Non-pigmented ciliary epithelial cell (primary cell): ENCODE data around the gene MAP4K3.
"Not testable (repeated sequence)": the region's sequence is repeated elsewhere in the genome, so short reads cannot be mapped to it uniquely, and the experiment has no call there.

Experiments
- DNase-seq: peaks from one replicate; pipeline ENCODE4 v3.0.0-alpha.2; 2010; ENCODE audit warnings: low read depth

Gene MAP4K3

DNA sequence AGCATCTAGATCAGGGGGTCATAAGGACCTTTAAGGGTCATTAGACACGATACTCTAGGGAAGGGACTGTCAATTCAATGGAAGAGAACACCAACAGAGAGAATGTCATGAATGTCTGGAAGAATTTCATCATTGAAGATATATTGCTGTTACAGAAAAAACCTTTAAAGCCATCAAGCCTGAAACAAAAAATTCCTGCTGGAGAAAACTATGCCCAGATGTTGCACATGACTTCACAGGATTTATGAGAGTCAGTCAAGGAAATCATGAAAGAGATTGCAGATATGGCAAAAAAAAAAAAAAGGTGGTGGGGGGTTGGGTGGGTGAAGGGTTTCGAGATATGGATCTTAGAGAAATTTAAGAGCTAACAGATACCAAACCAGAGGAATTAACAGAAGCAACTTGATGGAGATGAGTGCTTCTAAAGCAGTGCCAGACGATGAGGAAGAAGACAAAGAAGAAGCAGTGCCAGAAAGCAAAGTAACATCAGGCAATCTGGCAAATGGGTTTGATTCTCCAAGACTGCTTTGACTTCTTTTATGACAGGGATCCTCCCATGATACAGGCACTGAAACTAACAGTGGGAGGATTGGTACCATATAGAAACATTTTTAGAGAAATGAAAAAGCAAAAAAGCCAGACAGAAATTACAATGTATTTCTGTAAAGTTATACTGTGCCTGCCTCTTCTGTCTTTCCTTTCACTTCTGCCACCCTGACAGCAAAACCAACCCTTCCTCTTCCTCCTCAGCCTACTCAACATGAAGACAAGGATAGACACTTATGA lies 28.5 kb downstream of the MAP4K3 start:
- DNase-seq = no peak

DNA sequence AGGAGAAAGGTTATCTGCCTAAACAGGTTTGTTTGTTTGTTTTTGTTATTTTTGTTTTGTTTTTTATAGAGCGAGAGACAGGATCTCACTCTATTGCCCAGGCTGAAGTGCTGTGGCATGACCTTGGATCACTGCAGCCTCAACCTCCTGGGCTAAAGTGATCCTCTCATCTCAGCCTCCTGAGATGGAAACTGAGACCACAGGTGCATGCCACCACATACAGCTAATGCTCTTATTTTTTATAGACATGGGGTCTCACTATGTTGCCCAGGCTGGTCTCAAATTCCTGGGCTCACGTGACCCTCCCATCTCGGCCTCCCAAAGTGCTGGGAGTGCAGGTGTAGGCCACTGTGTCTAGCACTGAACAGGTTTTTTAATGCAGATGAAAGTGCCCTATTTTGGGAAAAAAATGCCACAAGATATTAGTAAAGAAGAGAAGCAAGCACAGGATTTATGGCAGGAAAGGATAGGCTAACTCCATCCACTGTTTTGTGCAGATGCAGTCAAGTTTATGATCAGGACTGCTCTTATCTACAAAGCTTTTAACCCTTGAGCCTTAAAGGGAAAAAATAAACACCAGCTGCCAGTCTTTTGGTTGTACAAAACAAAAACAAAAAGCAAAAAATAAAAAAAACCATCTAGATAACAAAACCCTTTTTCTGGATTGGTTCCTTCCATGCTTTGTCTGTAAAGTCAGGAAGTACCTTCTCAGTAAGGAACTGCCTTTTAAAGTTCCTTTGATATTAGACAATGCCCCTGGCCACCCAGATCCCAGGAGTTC lies 29.4 kb downstream of the MAP4K3 start:
- DNase-seq = no peak

DNA sequence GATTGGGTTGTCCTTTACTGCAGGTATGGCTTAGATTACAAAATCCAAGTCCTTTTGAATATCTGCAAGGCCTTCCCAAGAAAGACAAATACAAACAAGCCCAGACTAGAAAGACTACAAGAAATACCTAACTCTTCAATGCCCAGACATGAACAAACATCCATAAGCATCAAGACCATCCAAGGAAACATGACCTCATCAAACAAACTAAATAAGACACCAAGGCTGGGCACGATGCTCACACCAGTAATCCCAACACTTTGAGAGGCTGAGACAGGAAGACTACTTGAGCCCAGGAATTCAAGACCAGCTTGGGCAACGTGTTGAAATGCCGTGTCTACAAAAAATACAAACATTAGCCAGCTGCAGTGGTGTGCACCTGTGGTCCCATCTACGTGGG lies 31.7 kb downstream of the MAP4K3 start:
- DNase-seq = no peak

- no peak for DNase-seq
These were observed 33.8 kb downstream of the MAP4K3 start for GRCh38 chr2:39403311-39403710.

DNA sequence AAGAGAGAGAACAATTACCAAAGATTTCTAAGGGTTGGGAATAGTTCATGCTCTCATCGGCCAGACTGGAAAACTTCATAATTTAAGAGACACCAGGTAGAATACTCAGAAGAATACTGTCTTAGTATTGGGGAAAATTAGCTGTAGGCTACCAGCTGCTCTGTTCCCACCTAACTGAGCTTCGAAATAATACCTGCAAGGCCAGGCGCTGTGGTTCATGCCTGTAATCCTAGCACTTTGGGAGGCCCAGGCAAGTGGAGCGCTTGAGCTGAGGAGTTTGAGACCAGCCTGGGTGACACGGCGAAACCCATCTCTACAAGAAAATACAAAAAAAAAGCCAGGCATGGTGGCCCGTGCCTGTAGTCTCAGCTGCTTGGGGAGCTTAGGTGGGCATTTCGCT lies 35.8 kb downstream of the MAP4K3 start:
- DNase-seq = no peak

DNA sequence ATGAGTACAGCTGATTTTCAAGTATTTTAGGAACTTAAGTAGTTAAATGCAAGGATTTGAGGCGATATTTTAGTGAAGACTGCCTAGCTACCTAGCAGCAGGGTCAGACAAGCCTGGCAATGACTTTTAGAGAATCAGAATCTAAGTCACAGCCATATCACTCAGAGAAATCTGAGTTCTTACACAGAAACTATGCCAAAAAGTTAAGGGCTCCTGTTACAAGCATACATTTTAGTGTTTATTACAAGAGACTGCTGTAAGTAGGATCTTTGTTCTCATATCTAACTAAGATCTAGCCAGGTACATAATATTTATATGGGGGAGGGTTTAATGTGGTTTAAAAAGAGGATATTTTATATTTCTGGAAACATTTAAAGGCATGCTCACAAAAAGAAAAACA lies 37.5 kb downstream of the MAP4K3 start:
- DNase-seq = no peak

- DNase-seq = no peak
These were observed 41.8 kb downstream of the MAP4K3 start for GRCh38 chr2:39395313-39395712.

DNA sequence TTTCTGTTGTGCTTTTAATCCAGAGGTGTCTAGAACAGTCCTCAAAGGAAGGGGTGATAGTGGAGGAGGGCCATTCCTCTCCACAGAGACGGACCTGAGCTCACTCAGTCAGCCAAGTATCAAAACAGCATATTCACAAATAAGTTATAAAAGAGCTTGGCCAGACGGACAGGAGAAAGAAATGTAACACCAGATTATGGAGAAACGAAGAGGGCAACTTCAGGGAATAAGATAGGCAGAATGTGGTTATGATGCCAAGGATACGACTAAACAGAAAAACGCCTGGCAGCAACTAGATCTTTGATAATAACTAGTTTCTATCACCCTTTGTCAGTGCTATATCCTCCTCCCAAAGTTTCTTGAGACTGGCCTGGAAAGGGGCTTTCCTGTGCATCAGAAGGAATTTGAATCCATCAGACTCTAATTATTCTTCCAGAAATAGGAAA lies 42.5 kb downstream of the MAP4K3 start:
- DNase-seq = no peak

- no peak for DNase-seq
These were observed 44.4 kb downstream of the MAP4K3 start for GRCh38 chr2:39392672-39393071.

DNA sequence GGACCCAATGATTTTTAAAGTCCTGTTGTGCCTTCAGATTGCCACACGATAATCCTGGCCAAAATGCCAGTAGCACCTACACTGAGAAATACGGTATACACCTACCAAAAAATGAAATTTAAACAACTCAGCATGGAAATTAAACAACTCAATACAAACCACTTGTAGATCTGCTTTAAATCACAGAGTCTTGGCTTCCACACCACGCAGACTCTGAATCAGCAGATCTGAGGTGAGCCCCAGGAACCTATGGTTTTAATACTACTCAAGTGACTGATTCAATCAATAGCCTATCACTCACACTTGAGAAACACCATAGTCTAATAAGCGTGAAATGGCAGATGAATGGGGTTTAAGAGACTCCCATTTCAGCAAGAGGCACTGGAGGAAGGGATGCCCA lies 46.9 kb downstream of the MAP4K3 start:
- no peak for DNase-seq

DNA sequence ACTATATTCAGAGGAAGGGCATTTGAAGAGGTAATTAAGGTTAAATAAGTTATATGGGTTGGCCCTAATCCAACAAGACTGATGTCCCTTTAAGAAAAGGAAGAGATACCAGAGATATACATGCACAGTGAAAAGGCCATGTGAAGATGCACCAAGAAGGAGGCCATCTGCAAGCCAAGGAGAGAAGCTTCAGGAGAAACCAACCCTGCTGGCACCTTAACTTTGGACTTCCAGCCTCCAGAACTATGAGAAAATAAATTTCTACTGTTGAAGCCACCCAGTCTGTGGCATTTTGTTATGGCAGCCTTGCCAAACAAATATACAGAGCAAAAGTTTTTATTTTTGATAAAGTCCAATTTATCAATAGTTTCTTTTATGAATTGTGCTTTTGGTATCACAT lies 51.0 kb downstream of the MAP4K3 start:
- no peak for DNase-seq

DNA sequence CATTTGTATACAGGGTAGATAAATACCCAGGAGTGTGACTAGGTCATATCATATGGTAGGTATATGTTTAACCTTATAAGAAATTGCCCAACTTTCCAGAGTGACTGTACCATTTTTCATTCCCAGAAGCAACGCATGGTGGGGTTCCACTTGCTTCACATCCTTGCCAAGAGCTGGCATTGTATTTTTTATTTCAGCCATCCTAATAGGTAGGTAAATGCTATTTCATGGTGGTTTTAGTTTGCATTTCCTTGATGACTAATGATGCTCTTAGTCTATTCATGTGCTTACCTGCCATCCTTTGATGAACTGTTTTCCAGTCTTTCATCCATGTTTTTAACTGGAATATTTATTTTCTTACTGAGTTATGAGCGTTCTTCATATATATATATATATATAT lies 51.9 kb downstream of the MAP4K3 start:
- DNase-seq = no peak

- not testable (repeated sequence) for DNase-seq
These were observed 53.0 kb downstream of the MAP4K3 start for GRCh38 chr2:39384071-39384470.

GRCh38 chr2:39383146-39383545 lies 53.9 kb downstream of the MAP4K3 start:
- DNase-seq = no peak

DNA sequence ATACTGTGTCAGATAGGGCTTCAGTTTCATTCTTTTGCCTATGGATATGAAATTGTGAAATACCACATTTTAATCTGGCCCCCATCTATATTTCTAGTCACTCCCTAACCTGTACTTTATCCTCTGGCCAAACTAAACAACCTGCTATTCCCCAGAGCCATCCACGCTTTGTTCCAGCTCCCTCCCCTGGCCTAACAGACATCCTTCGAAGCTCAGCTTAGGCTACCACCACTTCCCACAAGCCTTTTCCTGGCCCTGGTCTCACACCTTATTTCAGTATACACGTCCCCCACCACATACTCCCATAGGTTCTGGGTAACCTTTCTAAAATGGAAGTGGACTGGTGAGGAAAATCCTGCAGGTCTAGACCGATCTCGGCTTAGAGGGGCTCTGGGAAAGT lies 55.4 kb downstream of the MAP4K3 start:
- DNase-seq = no peak

DNA sequence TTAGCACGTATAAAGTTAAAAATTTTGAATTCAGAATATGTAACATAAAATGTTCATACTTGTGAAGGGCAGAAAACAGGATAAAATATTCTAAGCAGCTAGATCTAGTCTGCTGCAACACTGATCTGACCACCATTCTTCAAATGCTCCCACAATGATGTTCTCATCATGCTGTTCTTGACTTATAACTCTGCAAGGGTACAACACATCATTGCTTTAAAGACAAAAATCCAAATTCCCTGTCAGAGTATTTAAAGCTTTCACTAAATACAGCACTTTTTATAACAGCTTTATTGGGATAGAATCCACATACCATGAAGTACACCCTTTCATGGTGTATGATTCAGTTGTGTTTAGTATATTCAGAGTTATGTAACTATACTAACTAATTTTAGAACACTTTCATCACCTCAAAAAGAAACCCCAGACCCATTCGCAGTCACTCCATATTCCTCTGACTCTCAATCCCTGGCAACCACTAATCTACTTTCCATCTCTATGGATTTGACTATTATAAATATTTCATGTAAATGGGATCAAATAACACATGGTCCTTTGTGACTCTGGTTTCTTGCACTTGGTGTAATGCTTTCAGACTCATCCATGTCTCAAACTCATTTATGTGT lies 56.4 kb downstream of the MAP4K3 start:
- no peak for DNase-seq

GRCh38 chr2:39379643-39380524 lies 57.2 kb downstream of the MAP4K3 start:
- no peak for DNase-seq

DNA sequence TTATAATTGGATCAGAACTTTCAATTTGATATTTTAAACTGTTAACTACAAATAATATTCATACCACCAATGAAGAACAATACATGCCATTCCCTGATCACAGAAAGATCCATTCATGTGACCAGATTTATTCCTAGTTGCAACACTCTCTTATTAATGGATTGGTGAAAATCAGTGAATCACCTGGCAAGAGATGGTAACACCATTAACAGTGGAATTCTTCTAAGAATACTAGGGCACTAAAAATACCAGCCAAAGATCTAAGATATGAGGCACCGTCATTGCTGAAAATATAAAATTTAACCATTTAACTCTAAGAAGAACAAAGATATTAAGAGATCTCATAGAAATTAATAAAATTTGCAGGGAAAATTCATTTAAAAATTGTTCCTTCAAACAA lies 58.1 kb downstream of the MAP4K3 start:
- DNase-seq = no peak

GRCh38 chr2:39377226-39377939 lies 59.7 kb downstream of the MAP4K3 start:
- DNase-seq = no peak

DNA sequence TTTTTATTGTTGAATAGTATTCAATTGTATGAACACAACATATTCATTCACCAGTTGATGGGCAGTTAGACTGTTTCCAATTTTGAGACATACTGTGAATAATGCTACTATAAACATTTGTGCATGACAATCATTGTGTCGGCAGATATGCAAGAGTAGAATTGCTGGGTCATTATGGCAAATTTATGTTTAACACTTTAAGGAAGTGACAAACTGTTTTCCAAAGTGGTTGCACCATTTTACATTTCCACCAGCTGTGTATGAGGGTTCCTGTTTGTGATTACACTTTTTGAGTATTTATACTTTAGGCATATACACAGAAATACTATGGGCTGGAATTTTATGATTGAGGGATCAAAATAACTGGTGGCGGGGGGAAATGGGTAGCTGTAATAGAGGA lies 61.2 kb downstream of the MAP4K3 start:
- no peak for DNase-seq

GRCh38 chr2:39373181-39373802 lies 63.8 kb downstream of the MAP4K3 start:
- no peak for DNase-seq
